ENCODE data around the gene MSTN. TPM values are rescaled to one million over a fixed set of nuclear protein-coding genes. Genes with fewer than 3 reads are reported as not detected.
"Not testable (repeated sequence)": the region's sequence is repeated elsewhere in the genome, so short reads cannot be mapped to it uniquely, and the experiment has no call there.

MSTN gene
- total RNA-seq, 4 donors from 2014 or later, result 0.27 to 0.45 (median 0.29) TPM; not detected in 1

GRCh38 chr2:190050001-190050400 lies 12.5 kb downstream of the MSTN start:
- intact Hi-C loops (cut with DNase I), result no loop called here
- no peaks in the 10 kb centered on the region for H3K27me3 ChIP-seq
- TF ChIP-seq POLR2A (IDR thresholded peaks at IDR 0.05) (no peak), CTCF (IDR thresholded peaks at IDR 0.05) (no peak)
- no peak overlapping the region for H3K27ac ChIP-seq
- H3K9me3 ChIP-seq, result no peaks in the 10 kb centered on the region
- no peak overlapping the region for H3K4me3 ChIP-seq (replicated peaks in 1 of 3)
- no peak for DNase-seq
- no peaks in the 10 kb centered on the region for H3K36me3 ChIP-seq
- H3K4me1 ChIP-seq, result peaks cover 0 to 4% of the 10 kb centered on the region in 2 donors

GRCh38 chr2:190044866-190045265 lies 17.7 kb downstream of the MSTN start:
- 100% methylated on average over 1 of the region's 2 CpGs for WGBS, 2 donors
- Histone ChIP-seq H3K27me3 (no peaks in the 10 kb centered on the region), H3K4me1 (no peaks in the 10 kb centered on the region), H3K36me3 (no peaks in the 10 kb centered on the region), H3K27ac (no peak overlapping the region), H3K4me3 (replicated peaks in 1 of 3) (no peak overlapping the region), H3K9me3 (no peaks in the 10 kb centered on the region)
- no peak for DNase-seq
- TF ChIP-seq POLR2A (IDR thresholded peaks at IDR 0.05), result no peak
- no peak for TF ChIP-seq CTCF (IDR thresholded peaks at IDR 0.05)
- intact Hi-C loops (cut with DNase I), result no loop called here

GRCh38 chr2:190043441-190043840 lies 19.1 kb downstream of the MSTN start:
- no peaks in the 10 kb centered on the region for H3K4me1 ChIP-seq
- TF ChIP-seq CTCF (IDR thresholded peaks at IDR 0.05) (no peak), POLR2A (IDR thresholded peaks at IDR 0.05) (no peak)
- H3K27me3 ChIP-seq, result no peaks in the 10 kb centered on the region
- no peak overlapping the region for H3K27ac ChIP-seq
- H3K36me3 ChIP-seq, result no peaks in the 10 kb centered on the region
- 87 to 89% methylated on average over 3 of the region's 3 CpGs for WGBS, 2 donors
- H3K4me3 ChIP-seq (replicated peaks in 1 of 3), result no peak overlapping the region
- H3K9me3 ChIP-seq, result no peaks in the 10 kb centered on the region
- DNase-seq, result no peak
- intact Hi-C loops (cut with DNase I), result no loop called here

GRCh38 chr2:190036071-190036470 lies 26.5 kb downstream of the MSTN start:
- intact Hi-C loops (cut with DNase I), result no loop called here
- no peaks in the 10 kb centered on the region for H3K4me1 ChIP-seq
- DNase-seq, result no peak
- no peaks in the 10 kb centered on the region for H3K36me3 ChIP-seq
- no peaks in the 10 kb centered on the region for H3K27me3 ChIP-seq
- no peak overlapping the region for H3K4me3 ChIP-seq (replicated peaks in 1 of 3)
- WGBS, 2 donors, result 85 to 90% methylated on average over 2 of the region's 2 CpGs
- no peak overlapping the region for H3K27ac ChIP-seq
- TF ChIP-seq CTCF (IDR thresholded peaks at IDR 0.05) (no peak), POLR2A (IDR thresholded peaks at IDR 0.05) (no peak)
- no peaks in the 10 kb centered on the region for H3K9me3 ChIP-seq

GRCh38 chr2:190034417-190034816 lies 28.1 kb downstream of the MSTN start:
- H3K27ac ChIP-seq; H3K9me3 ChIP-seq; DNase-seq; H3K4me1 ChIP-seq; intact Hi-C loops (cut with DNase I); H3K27me3 ChIP-seq; H3K4me3 ChIP-seq (replicated peaks in 1 of 3); H3K36me3 ChIP-seq: not testable (repeated sequence)
- 90 to 91% methylated on average over 10 of the region's 10 CpGs for WGBS, 2 donors
